Measurements from ENCODE around the gene MAN2A1.
A peak's percentile ranks its signal among the peaks of the same experiment; 100 is the strongest.

MAN2A1 gene

DNA sequence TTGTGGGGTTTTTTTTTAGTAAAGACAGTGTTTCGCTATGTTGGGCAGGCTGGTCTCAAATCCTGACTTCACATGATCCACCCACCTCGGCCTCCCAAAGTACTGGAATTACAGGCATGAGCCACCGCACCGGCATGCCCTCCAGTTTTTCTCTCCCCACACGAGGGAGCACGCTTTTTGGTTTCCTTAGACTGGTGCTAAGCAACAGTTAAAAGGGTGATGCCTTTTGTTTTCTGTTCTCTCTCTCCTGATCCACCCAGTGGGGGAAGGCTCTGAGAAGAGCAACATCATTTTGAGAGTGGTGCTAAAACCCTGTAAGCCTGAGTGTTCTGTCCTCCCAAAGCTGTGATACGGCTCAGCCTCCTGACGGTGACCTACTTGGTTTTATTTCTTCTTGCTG is 146.6 kb downstream of the MAN2A1 start:
- Histone ChIP-seq H3K27me3 (ENCODE audit: insufficient read depth, low read length) (no peaks in the 10 kb centered on the region), H3K4ac (ENCODE audit: low read depth, low read length) (no peak overlapping the region)

DNA sequence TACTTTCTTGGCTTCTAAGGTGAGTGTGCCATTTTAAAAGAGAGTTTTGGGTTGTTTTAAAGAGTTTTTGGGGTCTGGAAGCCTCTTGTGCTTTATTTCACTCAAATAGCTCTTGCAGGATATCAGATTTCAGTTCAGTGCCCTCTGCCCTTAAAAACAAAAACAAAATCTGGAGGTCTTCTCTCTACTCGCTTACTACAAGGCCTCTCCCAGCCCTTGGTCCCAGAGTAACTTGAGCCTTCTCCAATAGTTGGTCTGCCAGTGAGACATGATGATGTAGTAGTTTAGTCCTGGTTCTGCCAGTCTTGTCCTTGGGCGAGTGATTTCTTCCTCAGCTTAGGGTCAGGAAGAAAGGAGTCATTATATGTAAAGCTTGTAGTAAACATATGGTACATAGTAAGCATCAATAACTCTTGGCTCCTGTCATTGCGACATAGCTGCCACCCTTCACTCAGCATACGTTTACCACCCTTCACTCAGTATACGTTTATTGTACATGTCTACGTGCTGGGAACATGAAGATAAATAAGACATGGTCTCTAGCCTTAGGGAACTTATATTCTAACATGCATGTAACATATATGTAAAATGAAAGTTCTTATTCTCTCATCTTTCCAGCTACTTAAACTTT is 147.6 kb downstream of the MAN2A1 start:
- H3K23ac ChIP-seq (ENCODE audit: low read length): no peak overlapping the region
- H3K14ac ChIP-seq (ENCODE audit: low read length): no peak overlapping the region
- H3K4me2 ChIP-seq (ENCODE audit: low read length): no peak overlapping the region
- H4K12ac ChIP-seq (ENCODE audit: low read depth, low read length): no peak overlapping the region
- no peak overlapping the region for H4K8ac ChIP-seq (ENCODE audit: low read depth, low read length)
- no peak overlapping the region for H3K18ac ChIP-seq (ENCODE audit: low read length)
- no peak overlapping the region for H2AK5ac ChIP-seq (ENCODE audit: low read length)
- H4K91ac ChIP-seq (ENCODE audit: low read depth, low read length): no peak overlapping the region
- H2BK12ac ChIP-seq (ENCODE audit: low read length): no peak overlapping the region
- H3K9me3 ChIP-seq (ENCODE audit: insufficient read depth, low read depth, low read length): no peaks in the 10 kb centered on the region
- H2BK120ac ChIP-seq (ENCODE audit: insufficient read depth, low read length, poor library complexity): no peak overlapping the region
- DNase-seq: no peak
- no peak overlapping the region for H3K4me3 ChIP-seq (ENCODE audit: low read depth, low read length)
- WGBS (ENCODE audit: extremely low coverage, insufficient coverage, insufficient read length): no CpG with 5 or more reads among the region's 6 CpGs
- H3K9ac ChIP-seq (ENCODE audit: low read length): no peak overlapping the region
- no peak overlapping the region for H2AFZ ChIP-seq (ENCODE audit: insufficient read depth, low read length, poor library complexity)
- H2BK5ac ChIP-seq (ENCODE audit: low read depth, low read length, poor library complexity): no peak overlapping the region
- no peaks in the 10 kb centered on the region for H3K27me3 ChIP-seq (ENCODE audit: insufficient read depth, low read length)
- no peaks in the 10 kb centered on the region for H3K79me2 ChIP-seq (ENCODE audit: control insufficient read depth, insufficient read depth, low read length, poor library complexity)
- H3K4me1 ChIP-seq (ENCODE audit: control insufficient read depth in 1 of 2, insufficient read depth in 2 of 2, low read length in 2 of 2): no peaks in the 10 kb centered on the region
- peaks cover 8 to 11% of the 10 kb centered on the region in 2 experiments for H3K36me3 ChIP-seq (ENCODE audit: control insufficient read depth in 1 of 2, insufficient read depth in 2 of 2, low read length in 2 of 2)
- H3K27ac ChIP-seq (ENCODE audit: low read depth, low read length): no peak overlapping the region
- H3K4ac ChIP-seq (ENCODE audit: low read depth, low read length): no peak overlapping the region
- H3K79me1 ChIP-seq (ENCODE audit: low read length): no peaks in the 10 kb centered on the region

More for the DNA sequence above, 146.6 kb downstream of the MAN2A1 start:
- H4K8ac ChIP-seq (ENCODE audit: low read depth, low read length): no peak overlapping the region
- H3K14ac ChIP-seq (ENCODE audit: low read length): no peak overlapping the region
- peak; percentile 13 to 51 for DNase-seq
- no peaks in the 10 kb centered on the region for H3K4me1 ChIP-seq (ENCODE audit: control insufficient read depth in 1 of 2, insufficient read depth in 2 of 2, low read length in 2 of 2)
- H3K9me3 ChIP-seq (ENCODE audit: insufficient read depth, low read depth, low read length): no peaks in the 10 kb centered on the region
- H3K4me3 ChIP-seq (ENCODE audit: low read depth, low read length): no peak overlapping the region
- H2AK5ac ChIP-seq (ENCODE audit: low read length): no peak overlapping the region
- WGBS (ENCODE audit: extremely low coverage, insufficient coverage, insufficient read length): no CpG with 5 or more reads among the region's 8 CpGs
- H3K18ac ChIP-seq (ENCODE audit: low read length): no peak overlapping the region
- no peak overlapping the region for H2BK12ac ChIP-seq (ENCODE audit: low read length)
- no peak overlapping the region for H2BK5ac ChIP-seq (ENCODE audit: low read depth, low read length, poor library complexity)
- no peak overlapping the region for H3K27ac ChIP-seq (ENCODE audit: low read depth, low read length)
- H2AFZ ChIP-seq (ENCODE audit: insufficient read depth, low read length, poor library complexity): no peak overlapping the region
- no peak overlapping the region for H4K12ac ChIP-seq (ENCODE audit: low read depth, low read length)
- no peaks in the 10 kb centered on the region for H3K79me2 ChIP-seq (ENCODE audit: control insufficient read depth, insufficient read depth, low read length, poor library complexity)
- H2BK120ac ChIP-seq (ENCODE audit: insufficient read depth, low read length, poor library complexity): no peak overlapping the region
- H3K4me2 ChIP-seq (ENCODE audit: low read length): no peak overlapping the region
- H3K23ac ChIP-seq (ENCODE audit: low read length): no peak overlapping the region
- no peaks in the 10 kb centered on the region for H3K79me1 ChIP-seq (ENCODE audit: low read length)
- H3K36me3 ChIP-seq (ENCODE audit: control insufficient read depth in 1 of 2, insufficient read depth in 2 of 2, low read length in 2 of 2): peaks cover 8 to 11% of the 10 kb centered on the region in 2 experiments
- H4K91ac ChIP-seq (ENCODE audit: low read depth, low read length): no peak overlapping the region
- no peak overlapping the region for H3K9ac ChIP-seq (ENCODE audit: low read length)

DNA sequence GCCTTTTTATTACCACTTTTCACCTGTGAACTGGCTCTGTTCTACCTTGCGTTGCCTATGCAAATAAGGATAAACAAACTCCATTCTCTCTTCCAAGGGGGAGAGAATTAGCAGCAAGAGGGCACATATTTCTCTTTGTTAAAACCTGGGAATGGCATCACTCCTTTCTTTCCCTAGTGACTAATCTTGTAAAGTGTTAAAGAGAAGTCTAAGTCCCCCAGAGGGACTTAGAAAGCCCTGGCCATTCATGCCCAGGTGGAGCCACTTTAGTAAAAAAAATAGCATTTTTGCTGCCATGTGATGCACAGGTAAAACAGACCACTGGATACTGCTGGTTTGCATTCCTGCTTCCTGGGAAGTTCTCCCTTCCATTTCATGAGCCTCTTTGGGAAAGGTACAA is 148.4 kb downstream of the MAN2A1 start:
- Histone ChIP-seq H3K18ac (ENCODE audit: low read length) (no peak overlapping the region), H3K4ac (ENCODE audit: low read depth, low read length) (no peak overlapping the region), H3K4me1 (ENCODE audit: control insufficient read depth in 1 of 2, insufficient read depth in 2 of 2, low read length in 2 of 2) (no peaks in the 10 kb centered on the region), H3K79me2 (ENCODE audit: control insufficient read depth, insufficient read depth, low read length, poor library complexity) (no peaks in the 10 kb centered on the region), H3K23ac (ENCODE audit: low read length) (no peak overlapping the region), H3K9me3 (ENCODE audit: insufficient read depth, low read depth, low read length) (no peaks in the 10 kb centered on the region), H3K79me1 (ENCODE audit: low read length) (no peaks in the 10 kb centered on the region), H4K91ac (ENCODE audit: low read depth, low read length) (no peak overlapping the region), H3K36me3 (ENCODE audit: control insufficient read depth in 1 of 2, insufficient read depth in 2 of 2, low read length in 2 of 2) (peaks cover 9% of the 10 kb centered on the region in 2 experiments), H3K14ac (ENCODE audit: low read length) (no peak overlapping the region), H2BK120ac (ENCODE audit: insufficient read depth, low read length, poor library complexity) (no peak overlapping the region), H3K4me2 (ENCODE audit: low read length) (no peak overlapping the region), H4K12ac (ENCODE audit: low read depth, low read length) (no peak overlapping the region), H2AFZ (ENCODE audit: insufficient read depth, low read length, poor library complexity) (no peak overlapping the region), H3K4me3 (ENCODE audit: low read depth, low read length) (no peak overlapping the region), H3K9ac (ENCODE audit: low read length) (no peak overlapping the region), H2AK5ac (ENCODE audit: low read length) (no peak overlapping the region), H2BK12ac (ENCODE audit: low read length) (no peak overlapping the region), H4K8ac (ENCODE audit: low read depth, low read length) (no peak overlapping the region), H3K27ac (ENCODE audit: low read depth, low read length) (no peak overlapping the region), H2BK5ac (ENCODE audit: low read depth, low read length, poor library complexity) (no peak overlapping the region), H3K27me3 (ENCODE audit: insufficient read depth, low read length) (no peaks in the 10 kb centered on the region)
- no peak for DNase-seq
- no CpG with 5 or more reads among the region's 1 CpG for WGBS (ENCODE audit: extremely low coverage, insufficient coverage, insufficient read length)

DNA sequence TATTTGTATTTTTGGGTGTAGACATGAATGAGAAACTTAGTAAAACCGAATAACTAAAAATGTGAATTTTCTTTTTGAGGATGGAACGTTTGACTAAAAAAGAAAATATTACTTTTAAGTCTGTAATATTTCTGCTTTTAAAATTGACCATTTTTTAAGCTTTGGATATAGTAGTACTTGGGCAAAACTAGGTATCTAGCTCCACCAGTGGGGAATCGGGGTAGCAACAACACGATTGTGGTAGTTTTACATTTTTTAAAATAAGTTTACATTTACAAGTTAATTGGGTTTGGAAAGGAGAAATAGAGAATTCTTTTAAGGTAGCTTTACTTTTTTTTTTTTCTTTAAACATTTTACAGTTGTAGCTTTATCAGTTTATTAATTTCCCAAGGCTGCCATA is 154.4 kb downstream of the MAN2A1 start:
- no peak overlapping the region for H3K14ac ChIP-seq (ENCODE audit: low read length)
- no peaks in the 10 kb centered on the region for H3K9me3 ChIP-seq (ENCODE audit: insufficient read depth, low read depth, low read length)
- no peak overlapping the region for H3K27ac ChIP-seq (ENCODE audit: low read depth, low read length)
- H3K4ac ChIP-seq (ENCODE audit: low read depth, low read length): no peak overlapping the region
- H3K18ac ChIP-seq (ENCODE audit: low read length): no peak overlapping the region
- H4K12ac ChIP-seq (ENCODE audit: low read depth, low read length): no peak overlapping the region
- H3K36me3 ChIP-seq (ENCODE audit: control insufficient read depth in 1 of 2, insufficient read depth in 2 of 2, low read length in 2 of 2): peaks cover 9 to 15% of the 10 kb centered on the region in 2 experiments
- no peak overlapping the region for H2BK120ac ChIP-seq (ENCODE audit: insufficient read depth, low read length, poor library complexity)
- H2AFZ ChIP-seq (ENCODE audit: insufficient read depth, low read length, poor library complexity): no peak overlapping the region
- H2BK12ac ChIP-seq (ENCODE audit: low read length): no peak overlapping the region
- no peak overlapping the region for H3K4me2 ChIP-seq (ENCODE audit: low read length)
- no peak for DNase-seq
- no peak overlapping the region for H2AK5ac ChIP-seq (ENCODE audit: low read length)
- WGBS (ENCODE audit: extremely low coverage, insufficient coverage, insufficient read length): no CpG with 5 or more reads among the region's 4 CpGs
- H3K4me3 ChIP-seq (ENCODE audit: low read depth, low read length): no peak overlapping the region
- no peak overlapping the region for H3K9ac ChIP-seq (ENCODE audit: low read length)
- no peaks in the 10 kb centered on the region for H3K27me3 ChIP-seq (ENCODE audit: insufficient read depth, low read length)
- H4K8ac ChIP-seq (ENCODE audit: low read depth, low read length): no peak overlapping the region
- H2BK5ac ChIP-seq (ENCODE audit: low read depth, low read length, poor library complexity): no peak overlapping the region
- H3K23ac ChIP-seq (ENCODE audit: low read length): no peak overlapping the region
- H3K79me1 ChIP-seq (ENCODE audit: low read length): no peaks in the 10 kb centered on the region
- H3K79me2 ChIP-seq (ENCODE audit: control insufficient read depth, insufficient read depth, low read length, poor library complexity): no peaks in the 10 kb centered on the region
- no peak overlapping the region for H4K91ac ChIP-seq (ENCODE audit: low read depth, low read length)
- H3K4me1 ChIP-seq (ENCODE audit: control insufficient read depth in 1 of 2, insufficient read depth in 2 of 2, low read length in 2 of 2): no peaks in the 10 kb centered on the region

Measured in trophoblast cell (in vitro differentiated cells and primary cell).